HG03521 (cell line): ENCODE results near the gene IRGQ.

Experiments
- ATAC-seq: cut with Tn5 transposase; IDR thresholded peaks from one replicate; pipeline ENCODE4 v1.9.1; 2021; ENCODE audit warnings: mild to moderate bottlenecking, moderate library complexity; ENCODE audit not compliant: unreplicated experiment

IRGQ gene

GRCh38 chr19:43546581-43546980 is 49.4 kb downstream of the IRGQ start:
- ATAC-seq = no peak

DNA sequence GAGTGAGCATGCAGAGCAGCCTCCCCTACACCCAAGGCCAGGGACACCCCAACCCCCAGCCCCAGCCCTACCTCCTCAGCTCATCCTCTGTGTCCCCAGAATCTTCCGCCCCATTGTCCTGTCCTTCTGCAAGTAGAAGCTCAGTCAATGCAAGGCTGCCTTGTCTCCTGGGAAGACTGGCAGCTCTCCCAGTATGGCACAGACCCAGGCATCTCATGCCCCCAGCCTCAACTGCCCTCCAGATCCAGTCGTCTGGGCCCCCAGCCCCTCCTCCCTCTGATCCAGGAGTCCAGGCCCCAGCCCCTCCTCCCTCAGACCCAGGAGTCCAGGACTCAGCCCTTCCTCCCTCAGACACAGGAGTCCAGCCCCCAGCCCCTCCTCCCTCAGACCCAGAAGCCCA is 50.0 kb downstream of the IRGQ start:
- no peak for ATAC-seq

DNA sequence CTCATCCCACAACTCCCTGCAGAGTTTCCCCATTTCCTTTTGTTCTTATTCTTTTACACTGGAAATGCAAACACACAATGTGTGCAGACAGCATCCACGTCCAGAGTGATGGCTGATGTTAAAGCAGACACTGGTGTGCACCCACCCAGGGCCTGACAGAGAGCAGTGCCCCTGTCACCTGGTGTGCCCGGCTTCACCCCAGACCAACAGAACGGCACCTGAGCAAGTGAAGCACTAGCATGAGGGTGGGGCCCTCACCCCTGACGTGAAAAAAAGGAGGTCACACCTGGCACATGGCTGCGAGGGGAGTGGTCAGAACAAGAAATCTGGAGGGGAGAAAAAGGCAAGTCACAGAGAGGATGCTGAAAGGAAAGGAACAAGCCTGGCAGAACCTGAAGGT is 50.7 kb downstream of the IRGQ start:
- ATAC-seq = no peak

- ATAC-seq = no peak
Observed at GRCh38 chr19:43544077-43544476, 51.9 kb downstream of the IRGQ start.

DNA sequence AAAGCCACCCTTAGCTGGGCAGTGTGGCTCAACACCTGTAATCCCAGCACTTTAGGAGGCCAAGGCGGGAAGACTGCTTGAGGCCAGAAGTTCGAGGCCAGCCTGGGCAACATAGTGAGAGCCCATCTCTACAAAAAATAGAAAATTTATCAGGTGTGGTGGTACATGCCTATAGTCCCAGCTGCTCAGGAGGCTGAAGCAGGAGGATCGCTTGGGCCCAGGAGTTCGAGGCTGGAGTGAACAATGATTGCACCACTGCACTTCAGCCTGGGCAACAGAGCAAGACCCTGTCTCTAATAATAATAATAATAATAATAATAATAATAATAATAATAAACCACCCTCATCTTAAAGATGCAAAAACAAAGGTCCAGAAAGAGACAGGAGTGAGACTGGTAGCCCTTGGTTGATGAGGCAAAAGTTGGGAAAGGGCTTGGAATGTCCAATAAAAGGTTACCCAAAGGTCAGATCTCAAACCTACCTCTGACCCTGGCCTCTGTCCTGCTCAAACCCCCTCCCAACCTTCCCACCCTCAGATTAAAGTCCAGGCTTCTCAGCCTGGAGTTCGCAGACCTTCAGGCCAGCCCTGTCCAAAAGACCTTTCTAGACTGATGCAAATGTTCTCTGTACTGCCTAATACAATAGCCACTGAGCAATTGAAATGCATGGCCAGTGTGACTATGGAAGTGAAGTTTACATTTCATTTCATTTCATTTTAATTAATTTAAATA is 53.8 kb downstream of the IRGQ start:
- no peak for ATAC-seq

DNA sequence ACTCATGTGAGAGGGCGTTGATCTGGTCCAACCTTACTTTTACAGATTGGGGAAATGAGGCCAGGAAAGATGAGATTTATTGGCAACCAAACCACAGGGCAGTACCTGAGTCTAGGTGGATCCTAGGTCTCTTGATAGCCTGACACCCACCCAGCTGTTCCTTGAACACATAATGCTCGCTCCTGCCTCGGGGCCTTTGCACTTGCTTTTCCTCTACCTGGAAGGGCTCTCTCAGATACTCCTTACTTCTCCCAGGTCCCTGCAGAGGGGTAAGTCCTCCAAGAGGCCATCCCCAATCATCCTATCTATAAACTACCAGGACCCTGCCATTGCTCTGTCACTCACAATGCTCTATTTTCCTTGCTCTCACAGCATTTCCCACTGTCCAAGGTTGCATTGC is 55.6 kb downstream of the IRGQ start:
- ATAC-seq = no peak

DNA sequence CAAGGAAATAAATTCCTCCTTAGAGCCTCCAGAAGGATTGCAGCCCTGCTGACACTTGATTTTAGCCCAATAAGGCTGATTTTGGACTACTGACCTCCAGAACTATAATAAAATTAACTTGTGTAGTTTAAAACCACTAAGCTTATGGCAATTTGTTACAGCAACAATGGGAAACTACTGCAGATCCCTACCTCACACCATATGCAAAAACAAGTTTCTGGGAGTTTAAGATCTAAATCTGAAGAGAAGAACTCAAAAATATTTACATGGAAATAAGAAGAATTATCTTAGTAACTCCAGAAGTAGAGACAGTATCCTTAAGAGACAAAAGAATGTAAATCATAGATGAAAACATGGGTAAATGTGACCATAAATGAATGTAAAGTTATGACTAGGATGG is 57.0 kb downstream of the IRGQ start:
- ATAC-seq = no peak

GRCh38 chr19:43534816-43535761 is 60.8 kb downstream of the IRGQ start:
- no peak for ATAC-seq
